IMR-90 (cell line): Measurements from ENCODE around the gene COA1. TPM values are rescaled to one million over a fixed set of nuclear protein-coding genes. Genes with fewer than 3 reads are reported as not detected.

Experiments
- ATAC-seq: fragments of 200-7000 bp; cut with Tn5 transposase; 2 replicates; pipeline ENCODE4 v1.9.1; 2020; ENCODE audit warnings: low read depth, mild to moderate bottlenecking, moderate library complexity
- BruUV-seq: library from RNA; stranded (reverse); fragments of 400-500 nt; replicated peaks from 2 replicates; lab custom pipeline; 2021; lab: Mats Ljungman, UMichigan
- CTCF ChIA-PET: fragments of 300-600 bp; formaldehyde crosslinking; extraction: SDS; loops from one replicate; lab custom pipeline; 2021; ENCODE audit warnings: antibody characterized with exemption; lab: Yijun Ruan, JAX
- POLR2A ChIA-PET: fragments of 300-600 bp; sonication (Branson Sonifier 250); formaldehyde crosslinking; loops from one replicate; lab custom pipeline; 2022; ENCODE audit warnings: antibody characterized with exemption; ENCODE audit not compliant: unreplicated experiment; lab: Charles Lee
- DNase-seq: peaks from one replicate; pipeline ENCODE4 v3.0.0; 2013
- H2AFZ ChIP-seq: replicated peaks from 2 replicates; pipeline ENCODE3; 2013; ENCODE audit warnings: low read length, mild to moderate bottlenecking; ENCODE audit not compliant: poor library complexity
- H2AK5ac ChIP-seq: 2 replicates; pipeline ENCODE4 v1.6.1; 2013; ENCODE audit warnings: low read depth, low read length, inconsistent platforms
- H2AK9ac ChIP-seq: replicated peaks from 2 replicates; pipeline ENCODE3; 2013; ENCODE audit warnings: mild to moderate bottlenecking, low read depth, low read length, moderate library complexity; ENCODE audit not compliant: poor library complexity
- H2BK120ac ChIP-seq: 2 replicates; pipeline ENCODE4 v1.6.1; 2013; ENCODE audit warnings: low read depth, low read length, inconsistent platforms
- H2BK15ac ChIP-seq: 3 replicates; pipeline ENCODE4 v1.6.1; 2013; ENCODE audit warnings: low read depth, low read length, inconsistent platforms
- H2BK20ac ChIP-seq: 2 replicates; pipeline ENCODE4 v1.6.1; 2013; ENCODE audit warnings: low read depth, mild to moderate bottlenecking, inconsistent platforms, low read length, moderate library complexity
- H2BK5ac ChIP-seq: 2 replicates; pipeline ENCODE4 v1.6.1; 2013; ENCODE audit warnings: mild to moderate bottlenecking, low read depth, low read length, inconsistent platforms; ENCODE audit not compliant: poor library complexity, severe bottlenecking
- H3K14ac ChIP-seq: replicated peaks from 2 replicates; pipeline ENCODE4 v1.6.1; 2013; ENCODE audit warnings: low read depth, low read length, inconsistent platforms
- H3K18ac ChIP-seq: 2 replicates; pipeline ENCODE4 v1.6.1; 2013; ENCODE audit warnings: low read depth, low read length, control low read depth
- H3K23ac ChIP-seq: 2 replicates; pipeline ENCODE4 v1.6.1; 2013; ENCODE audit warnings: low read depth, low read length, inconsistent platforms
- H3K27ac ChIP-seq: 2 replicates; pipeline ENCODE4 v1.5.1; 2013; ENCODE audit warnings: mild to moderate bottlenecking, control low read depth, low read length; ENCODE audit not compliant: insufficient read depth
- H3K27me3 ChIP-seq: 2 replicates; pipeline ENCODE4 v1.6.1; 2013; ENCODE audit warnings: low read length; ENCODE audit not compliant: control insufficient read depth, insufficient read depth
- H3K36me3 ChIP-seq: 2 replicates; pipeline ENCODE4 v1.6.1; 2013; ENCODE audit warnings: low read length, mixed read lengths; ENCODE audit not compliant: control insufficient read depth, insufficient read depth
- H3K4ac ChIP-seq: 2 replicates; pipeline ENCODE4 v1.6.1; 2013; ENCODE audit warnings: low read depth, low read length, inconsistent platforms
- H3K4me1 ChIP-seq: 2 replicates; pipeline ENCODE4 v1.6.1; 2013; ENCODE audit warnings: low read length, mixed read lengths; ENCODE audit not compliant: control insufficient read depth, insufficient read depth
- H3K4me2 ChIP-seq: 2 replicates; pipeline ENCODE4 v1.6.1; 2013; ENCODE audit warnings: low read depth, mild to moderate bottlenecking, control low read depth, low read length, moderate library complexity
- H3K4me3 ChIP-seq: 2 replicates; pipeline ENCODE4 v1.5.1; 2013; ENCODE audit warnings: low read depth, mild to moderate bottlenecking, control low read depth, low read length, moderate library complexity; ENCODE audit not compliant: insufficient read depth
- H3K56ac ChIP-seq: 2 replicates; pipeline ENCODE4 v1.6.1; 2013; ENCODE audit warnings: low read length, inconsistent platforms; ENCODE audit not compliant: insufficient read depth; ENCODE audit errors: extremely low read depth
- H3K79me1 ChIP-seq, 2 experiments: 2 replicates each; pipeline ENCODE4 v1.6.1; 2013; ENCODE audit warnings: low read length in 2 of 2, inconsistent platforms in 1 of 2, low read depth in 1 of 2
- H3K9ac ChIP-seq: 2 replicates; pipeline ENCODE4 v1.6.1; 2013; ENCODE audit warnings: low read depth, low read length, control low read depth
- H3K9me1 ChIP-seq: 2 replicates; pipeline ENCODE4 v1.6.1; 2013; ENCODE audit warnings: low read length, inconsistent platforms; ENCODE audit not compliant: insufficient read depth
- H3K9me3 ChIP-seq: 2 replicates; pipeline ENCODE4 v1.6.1; 2013; ENCODE audit warnings: low read length; ENCODE audit not compliant: control insufficient read depth, insufficient read depth
- H4K20me1 ChIP-seq: 2 replicates; pipeline ENCODE4 v1.6.1; 2013; ENCODE audit warnings: low read length, inconsistent platforms; ENCODE audit not compliant: insufficient read depth
- H4K5ac ChIP-seq: 2 replicates; pipeline ENCODE4 v1.6.1; 2013; ENCODE audit warnings: mild to moderate bottlenecking, low read depth, low read length, control low read depth
- H4K8ac ChIP-seq, 2 experiments: 2 replicates each; pipeline ENCODE4 v1.6.1; 2013; ENCODE audit warnings: low read depth in 2 of 2, low read length in 2 of 2, control low read depth in 1 of 2, inconsistent platforms in 1 of 2
- H4K91ac ChIP-seq: 2 replicates; pipeline ENCODE4 v1.6.1; 2013; ENCODE audit warnings: low read depth, low read length, inconsistent platforms; ENCODE audit not compliant: insufficient read depth
- BHLHE40 ChIP-seq: fragments of 150-350 bp; IDR thresholded peaks from 2 replicates; pipeline ENCODE4 v1.6.1; 2016; ENCODE audit warnings: mild to moderate bottlenecking, low read depth, low read length
- CEBPB ChIP-seq: IDR thresholded peaks from 2 replicates; pipeline ENCODE4 v1.6.1; 2012; ENCODE audit warnings: low read depth, low read length, improper control_type of control experiment
- CHD1 ChIP-seq: IDR thresholded peaks from 2 replicates; pipeline ENCODE4 v1.6.1; 2012; ENCODE audit warnings: low read depth, low read length, improper control_type of control experiment
- CTCF ChIP-seq: conservative IDR thresholded peaks from 2 replicates; pipeline ENCODE4 v1.5.1; 2012; ENCODE audit warnings: mild to moderate bottlenecking, low read depth, low read length, improper control_type of control experiment
- ELK1 ChIP-seq: fragments of 150-350 bp; IDR thresholded peaks from 2 replicates; pipeline ENCODE4 v1.6.1; 2016; ENCODE audit warnings: low read depth, mild to moderate bottlenecking, low read length, moderate library complexity, borderline replicate concordance
- FOS ChIP-seq: fragments of 150-350 bp; IDR thresholded peaks from 2 replicates; pipeline ENCODE4 v1.6.1; 2016; ENCODE audit warnings: low read depth, low read length
- MAFK ChIP-seq: IDR thresholded peaks from 2 replicates; pipeline ENCODE4 v1.6.1; 2012; ENCODE audit warnings: low read depth, low read length, improper control_type of control experiment
- MAZ ChIP-seq: IDR thresholded peaks from 2 replicates; pipeline ENCODE4 v1.6.1; 2012; ENCODE audit warnings: low read depth, mild to moderate bottlenecking, low read length, improper control_type of control experiment, moderate library complexity, borderline replicate concordance
- MXI1 ChIP-seq: IDR thresholded peaks from 2 replicates; pipeline ENCODE4 v1.6.1; 2012; ENCODE audit warnings: low read depth, mild to moderate bottlenecking, low read length, moderate library complexity, borderline replicate concordance
- NFE2L2 ChIP-seq: fragments of 150-350 bp; IDR thresholded peaks from 2 replicates; pipeline ENCODE4 v1.6.1; 2016; ENCODE audit warnings: low read depth, mild to moderate bottlenecking, low read length
- POLR2A ChIP-seq: IDR thresholded peaks from 2 replicates; pipeline ENCODE4 v1.6.1; 2012; ENCODE audit warnings: mild to moderate bottlenecking, low read depth, low read length
- RAD21 ChIP-seq: IDR thresholded peaks from 2 replicates; pipeline ENCODE4 v1.6.1; 2012; ENCODE audit warnings: low read length, improper control_type of control experiment
- RCOR1 ChIP-seq: IDR thresholded peaks from 2 replicates; pipeline ENCODE4 v1.6.1; 2012; ENCODE audit warnings: mild to moderate bottlenecking, low read length, improper control_type of control experiment; ENCODE audit not compliant: insufficient replicate concordance
- RFX5 ChIP-seq: IDR thresholded peaks from 2 replicates; pipeline ENCODE4 v1.8.0; 2012; ENCODE audit warnings: low read depth, mild to moderate bottlenecking, low read length, moderate library complexity
- SMC3 ChIP-seq: fragments of 150-350 bp; IDR thresholded peaks from 2 replicates; pipeline ENCODE4 v1.6.1; 2016; ENCODE audit warnings: low read depth, mild to moderate bottlenecking, antibody characterized with exemption, low read length, moderate library complexity
- USF2 ChIP-seq: fragments of 150-350 bp; IDR thresholded peaks from 2 replicates; pipeline ENCODE4 v1.6.1; 2017; ENCODE audit warnings: mild to moderate bottlenecking, antibody characterized with exemption, low read length, low read depth
- WGBS, 2 experiments: methylation state at CpG; one replicate each; pipeline versions ENCODE4 v1.1.5 to v1.1.7; 2013; ENCODE audit warnings: missing lambda C conversion rate in 2 of 2; ENCODE audit not compliant: insufficient read length in 1 of 2; ENCODE audit errors: extremely low coverage in 2 of 2; 5-methylcytosine and 5-hydroxymethylcytosine counted together
- dilution Hi-C: fragments of 300-500 bp; cut with HindIII; formaldehyde crosslinking; loops from one replicate; pipeline ENCODE4 v1.14.3; 2018; ENCODE audit warnings: low sequenced_read_pairs; ENCODE audit not compliant: unreplicated experiment
- in situ Hi-C: fragments of 300-500 bp; cut with MboI; formaldehyde crosslinking; loops from 3 replicates; pipeline ENCODE4 v1.14.3; 2019; ENCODE audit warnings: low sequenced_read_pairs, inconsistent platforms, mixed read lengths
- intact Hi-C: fragments of 100-400 bp; cut with micrococcal nuclease; formaldehyde crosslinking; loops from 2 replicates; pipeline ENCODE4 v1.10.0; 2022
- polyA plus RNA-seq, 3 experiments: library from polyadenylated mRNA; depleted of rRNA; stranded (reverse); fragments of >200 nt; gene quantifications; 2 replicates each; pipeline ENCODE4 v1.2.3, GENCODE V29; 2012; ENCODE audit warnings: low replicate concordance in 1 of 3
- total RNA-seq: library from RNA; depleted of rRNA; stranded (reverse); fragments of >200 nt; gene quantifications from 2 replicates; pipeline ENCODE4 v1.2.3, GENCODE V29; 2012

The COA1 gene
- total and polyA plus RNA-seq, 2 of the 4 experiments (the other 2 are of a cell fraction), result 34.2 to 59.5 TPM

- Histone ChIP-seq H3K27me3 (no peaks in the 10 kb centered on the region), H3K36me3 (no peaks in the 10 kb centered on the region), H2BK120ac (peak overlapping the region; percentile 50; the same call in 1 of the 2 replicates), H4K5ac (peak overlapping the region; percentile 64; the same call in 1 of the 2 replicates), H3K4me2 (no peak overlapping the region), H2BK15ac (0 out of 3 replicates have a peak overlapping the region, but pooled peaks have one; percentile 9), H3K18ac (peak overlapping the region; percentile 69; the same call in 1 of the 2 replicates), H4K20me1 (no peaks in the 10 kb centered on the region), H3K9me3 (no peaks in the 10 kb centered on the region), H4K8ac (peak overlapping the region in 1 of 2 experiments; percentile 54; a peak in 2 of 4 replicates), H3K79me1 (peaks cover 32 to 54% of the 10 kb centered on the region in 2 experiments), H3K4me1 (peaks cover 10% of the 10 kb centered on the region), H3K9ac (no peak overlapping the region), H2BK5ac (peak overlapping the region; percentile 21), H3K27ac (no peak overlapping the region), H3K23ac (peak overlapping the region; percentile 74), H2BK20ac (peak overlapping the region; percentile 39; the same call in 1 of the 2 replicates), H3K4ac (peak overlapping the region; percentile 61; the same call in 1 of the 2 replicates), H3K14ac (peak overlapping the region; percentile 24), H3K9me1 (peaks cover 10% of the 10 kb centered on the region), H2AFZ (no peak overlapping the region), H4K91ac (0 out of 2 replicates have a peak overlapping the region, but pooled peaks have one; percentile 19), H2AK9ac (no peak overlapping the region), H3K4me3 (no peak overlapping the region), H2AK5ac (peak overlapping the region; percentile 3; the same call in 1 of the 2 replicates), H3K56ac (no peak overlapping the region)
- dilution Hi-C loops, result no loop called here
- in situ Hi-C loops, result no loop called here
- no CpG with 5 or more reads among the region's 1 CpG for WGBS, 2 experiments
- BruUV-seq, result no TSS peak
- intact Hi-C loops, result no loop called here
- no peak for TF ChIP-seq RCOR1
- TF ChIP-seq CHD1, result no peak
- TF ChIP-seq USF2, result no peak
- no peak for TF ChIP-seq MAFK
- no peak for TF ChIP-seq NFE2L2
- TF ChIP-seq CEBPB, result no peak
- TF ChIP-seq CTCF, result no peak
- no peak for TF ChIP-seq ELK1
- TF ChIP-seq BHLHE40, result no peak
- no peak for TF ChIP-seq RAD21
- TF ChIP-seq FOS, result no peak
- no peak for TF ChIP-seq SMC3
- TF ChIP-seq MXI1, result no peak
- no peak for TF ChIP-seq POLR2A
- TF ChIP-seq RFX5, result no peak
- no peak for TF ChIP-seq MAZ
- POLR2A ChIA-PET, result no interaction called here
- ATAC-seq (peak; percentile 53), DNase-seq (no peak)
- CTCF ChIA-PET, result interaction anchor here (1.1 to 1.3 kb wide), 2 partner anchors 11 to 106 kb away, joined by 3 read pairs; partner anchors contain the start of gene STK17A
These were observed 40.2 kb downstream of the COA1 start for GRCh38 chr7:43689115-43689514.
